ENCODE results near the gene UCK2. TPM values are rescaled to one million over a fixed set of nuclear protein-coding genes. Genes with fewer than 3 reads are reported as not detected.
A peak's percentile ranks its signal among the peaks of the same experiment; 100 is the strongest.

The UCK2 gene
- total RNA-seq, 1 experiment from 2014 or later = 77.9 TPM

DNA sequence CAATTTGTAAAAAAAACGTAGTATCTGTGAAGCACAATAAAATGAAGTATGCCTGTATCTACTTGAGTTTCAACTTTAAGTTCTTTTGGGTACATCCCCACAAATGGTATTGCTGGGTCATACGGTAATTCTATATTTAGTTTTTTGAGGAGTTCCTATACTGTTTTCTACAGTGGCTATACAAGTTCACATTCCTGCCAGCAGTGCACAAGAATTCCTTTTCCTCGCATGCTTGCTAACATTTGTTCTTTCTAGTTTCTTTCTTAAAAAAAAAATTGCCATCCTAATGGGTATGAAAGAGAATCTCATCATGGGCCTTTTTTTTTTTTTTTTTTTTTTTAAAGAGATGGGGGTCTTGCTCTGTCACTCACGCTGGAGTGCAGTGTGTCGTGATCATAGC is 41.9 kb downstream of the UCK2 start:
- Histone ChIP-seq H3K23me2 (ENCODE audit: insufficient read length, low read depth, low read length, poor library complexity, severe bottlenecking) (no peaks in the 10 kb centered on the region), H3K79me1 (ENCODE audit: insufficient read depth, low read depth, low read length, poor library complexity, severe bottlenecking) (peaks cover 18% of the 10 kb centered on the region), H4K8ac (replicated peaks; ENCODE audit: insufficient read length, low read depth, low read length) (no peak overlapping the region), H3K4ac (ENCODE audit: low read depth, low read length) (no peak overlapping the region), H4K91ac (ENCODE audit: insufficient read length, low read depth, low read length) (no peak overlapping the region), H3K56ac (ENCODE audit: insufficient read length, low read depth, low read length) (no peak overlapping the region), H3K4me2 (ENCODE audit: insufficient read depth, insufficient read length, low read length) (no peak overlapping the region), H3T11ph (ENCODE audit: low read length) (no peak overlapping the region), H2BK20ac (ENCODE audit: low read depth, low read length, poor library complexity, severe bottlenecking) (no peak overlapping the region), H2BK15ac (ENCODE audit: low read depth, low read length) (no peak overlapping the region), H3K9me3 (ENCODE audit: control insufficient read depth, low read depth, low read length) (no peaks in the 10 kb centered on the region), H2AK5ac (ENCODE audit: insufficient read length, low read length) (no peak overlapping the region), H2BK5ac (ENCODE audit: insufficient read length, low read length) (no peak overlapping the region), H2BK12ac (ENCODE audit: insufficient read length, low read depth, low read length) (no peak overlapping the region), H4K5ac (ENCODE audit: insufficient read length, low read depth, low read length) (no peak overlapping the region), H2BK120ac (ENCODE audit: low read depth, low read length, poor library complexity, severe bottlenecking) (no peak overlapping the region), H3K27ac (ENCODE audit: insufficient read length, low read depth, low read length) (no peak overlapping the region), H3K14ac (ENCODE audit: insufficient read depth, low read length) (no peak overlapping the region), H3K4me1 (ENCODE audit: insufficient read depth, low read length) (no peaks in the 10 kb centered on the region; the same call in 1 of the 2 replicates), H3K79me2 (ENCODE audit: insufficient read depth, low read length) (peaks cover 51% of the 10 kb centered on the region; the same call in 1 of the 2 replicates), H4K20me1 (ENCODE audit: control insufficient read depth, insufficient read depth, insufficient read length) (no peaks in the 10 kb centered on the region), H3K23ac (ENCODE audit: insufficient read length, low read depth, low read length) (no peak overlapping the region), H3K9ac (ENCODE audit: extremely low read depth, insufficient read length, low read length) (no peak overlapping the region), H3K18ac (ENCODE audit: insufficient read length, low read depth, low read length) (no peak overlapping the region), H3K27me3 (ENCODE audit: insufficient read depth, low read length) (no peaks in the 10 kb centered on the region), H2AFZ (ENCODE audit: low read length) (no peak overlapping the region)
- Mint-ChIP-seq H3K27me3 (ENCODE audit: low read depth) (no peaks in the 10 kb centered on the region), H3K36me3 (ENCODE audit: insufficient read depth in 1 of 3, low read depth in 3 of 3) (peaks cover 17 to 26% (median 21%) of the 10 kb centered on the region in 3 experiments), H3K4me3 (no peak overlapping the region), H3K27ac (no peak overlapping the region), H3K4me1 (peaks cover 31 to 42% of the 10 kb centered on the region in 2 experiments), H3K9me3 (peaks cover 10 to 19% of the 10 kb centered on the region in 2 experiments)
- no peak for DNase-seq
- TF ChIP-seq CTCF (conservative IDR thresholded peaks at IDR 0.05) = peak; percentile 39; the same call in 2 of the 3 replicates
- no CpG with 5 or more reads among the region's 5 CpGs for WGBS (ENCODE audit: extremely low coverage, insufficient read length, low lambda C conversion rate)
